GM12865 (cell line): ENCODE measurements around the gene PHRF1.

ENCODE experiments used
- DNase-seq: peaks from one replicate; pipeline ENCODE4 v3.0.0; 2010; ENCODE audit warnings: low read depth
- H3K4me3 ChIP-seq: 2 replicates; pipeline ENCODE4 v1.5.1; 2011; ENCODE audit warnings: mild to moderate bottlenecking, low read depth, low read length, control low read depth
- TF ChIP-seq, protein P1 (sequence below): IDR thresholded peaks from 2 replicates; pipeline ENCODE4 v1.5.1; 2011; ENCODE audit warnings: low read length, control low read depth, low read depth, inconsistent platforms; ENCODE audit not compliant: insufficient read depth; ENCODE audit errors: missing control alignments

Gene PHRF1, protein sequence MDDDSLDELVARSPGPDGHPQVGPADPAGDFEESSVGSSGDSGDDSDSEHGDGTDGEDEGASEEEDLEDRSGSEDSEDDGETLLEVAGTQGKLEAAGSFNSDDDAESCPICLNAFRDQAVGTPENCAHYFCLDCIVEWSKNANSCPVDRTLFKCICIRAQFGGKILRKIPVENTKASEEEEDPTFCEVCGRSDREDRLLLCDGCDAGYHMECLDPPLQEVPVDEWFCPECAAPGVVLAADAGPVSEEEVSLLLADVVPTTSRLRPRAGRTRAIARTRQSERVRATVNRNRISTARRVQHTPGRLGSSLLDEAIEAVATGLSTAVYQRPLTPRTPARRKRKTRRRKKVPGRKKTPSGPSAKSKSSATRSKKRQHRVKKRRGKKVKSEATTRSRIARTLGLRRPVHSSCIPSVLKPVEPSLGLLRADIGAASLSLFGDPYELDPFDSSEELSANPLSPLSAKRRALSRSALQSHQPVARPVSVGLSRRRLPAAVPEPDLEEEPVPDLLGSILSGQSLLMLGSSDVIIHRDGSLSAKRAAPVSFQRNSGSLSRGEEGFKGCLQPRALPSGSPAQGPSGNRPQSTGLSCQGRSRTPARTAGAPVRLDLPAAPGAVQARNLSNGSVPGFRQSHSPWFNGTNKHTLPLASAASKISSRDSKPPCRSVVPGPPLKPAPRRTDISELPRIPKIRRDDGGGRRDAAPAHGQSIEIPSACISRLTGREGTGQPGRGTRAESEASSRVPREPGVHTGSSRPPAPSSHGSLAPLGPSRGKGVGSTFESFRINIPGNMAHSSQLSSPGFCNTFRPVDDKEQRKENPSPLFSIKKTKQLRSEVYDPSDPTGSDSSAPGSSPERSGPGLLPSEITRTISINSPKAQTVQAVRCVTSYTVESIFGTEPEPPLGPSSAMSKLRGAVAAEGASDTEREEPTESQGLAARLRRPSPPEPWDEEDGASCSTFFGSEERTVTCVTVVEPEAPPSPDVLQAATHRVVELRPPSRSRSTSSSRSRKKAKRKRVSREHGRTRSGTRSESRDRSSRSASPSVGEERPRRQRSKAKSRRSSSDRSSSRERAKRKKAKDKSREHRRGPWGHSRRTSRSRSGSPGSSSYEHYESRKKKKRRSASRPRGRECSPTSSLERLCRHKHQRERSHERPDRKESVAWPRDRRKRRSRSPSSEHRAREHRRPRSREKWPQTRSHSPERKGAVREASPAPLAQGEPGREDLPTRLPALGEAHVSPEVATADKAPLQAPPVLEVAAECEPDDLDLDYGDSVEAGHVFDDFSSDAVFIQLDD (N-terminal part only)

DNA sequence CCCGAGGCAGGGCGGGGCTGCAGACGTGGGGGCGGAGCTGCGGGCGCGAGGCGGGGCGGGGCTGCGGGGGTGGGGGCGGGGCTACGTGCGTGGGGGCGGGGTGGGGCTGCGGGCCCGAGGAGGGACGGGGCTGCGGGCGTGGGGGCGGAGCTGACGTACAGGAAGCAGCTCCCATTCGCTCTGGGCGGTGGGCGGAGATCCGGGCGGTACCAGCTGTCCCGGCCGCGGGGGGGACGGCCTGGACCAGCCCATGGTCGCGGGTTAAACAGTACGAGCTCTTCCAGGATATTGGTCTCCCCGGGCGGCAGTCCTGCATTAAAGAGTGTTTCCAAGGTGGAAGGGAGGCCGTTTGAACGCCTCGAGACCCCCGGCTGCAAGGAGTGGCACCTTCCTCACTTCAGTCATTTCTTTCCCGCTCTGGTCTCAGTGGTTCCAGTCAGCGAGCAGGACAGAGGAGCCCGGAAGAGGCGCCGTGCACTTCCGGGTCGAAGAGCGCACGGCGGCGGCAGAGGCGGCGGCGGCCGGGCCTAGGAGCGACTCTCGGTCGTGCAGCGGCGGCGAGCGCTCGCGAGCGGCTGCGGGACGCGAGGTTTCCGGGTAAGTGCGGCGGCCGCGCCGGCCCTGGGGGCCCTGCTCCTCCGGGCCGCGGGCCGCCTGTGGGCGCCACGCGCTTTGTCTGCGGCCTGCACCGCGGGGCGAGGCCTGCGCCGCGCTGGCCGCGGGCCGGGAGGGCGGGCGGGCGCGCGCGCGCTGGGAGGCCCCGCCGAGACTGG lies at the start of gene PHRF1:
TSS of gene PHRF1 (plus strand) at position 475 of the 773 bp plus-strand sequence. CDS start 5,043 bp downstream, outside the sequence.
- DNase-seq = peak; percentile 98
- H3K4me3 ChIP-seq = peak within 1 kb of the TSS; percentile 92
- TF ChIP-seq, protein P1, sequence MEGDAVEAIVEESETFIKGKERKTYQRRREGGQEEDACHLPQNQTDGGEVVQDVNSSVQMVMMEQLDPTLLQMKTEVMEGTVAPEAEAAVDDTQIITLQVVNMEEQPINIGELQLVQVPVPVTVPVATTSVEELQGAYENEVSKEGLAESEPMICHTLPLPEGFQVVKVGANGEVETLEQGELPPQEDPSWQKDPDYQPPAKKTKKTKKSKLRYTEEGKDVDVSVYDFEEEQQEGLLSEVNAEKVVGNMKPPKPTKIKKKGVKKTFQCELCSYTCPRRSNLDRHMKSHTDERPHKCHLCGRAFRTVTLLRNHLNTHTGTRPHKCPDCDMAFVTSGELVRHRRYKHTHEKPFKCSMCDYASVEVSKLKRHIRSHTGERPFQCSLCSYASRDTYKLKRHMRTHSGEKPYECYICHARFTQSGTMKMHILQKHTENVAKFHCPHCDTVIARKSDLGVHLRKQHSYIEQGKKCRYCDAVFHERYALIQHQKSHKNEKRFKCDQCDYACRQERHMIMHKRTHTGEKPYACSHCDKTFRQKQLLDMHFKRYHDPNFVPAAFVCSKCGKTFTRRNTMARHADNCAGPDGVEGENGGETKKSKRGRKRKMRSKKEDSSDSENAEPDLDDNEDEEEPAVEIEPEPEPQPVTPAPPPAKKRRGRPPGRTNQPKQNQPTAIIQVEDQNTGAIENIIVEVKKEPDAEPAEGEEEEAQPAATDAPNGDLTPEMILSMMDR = no peak

DNA sequence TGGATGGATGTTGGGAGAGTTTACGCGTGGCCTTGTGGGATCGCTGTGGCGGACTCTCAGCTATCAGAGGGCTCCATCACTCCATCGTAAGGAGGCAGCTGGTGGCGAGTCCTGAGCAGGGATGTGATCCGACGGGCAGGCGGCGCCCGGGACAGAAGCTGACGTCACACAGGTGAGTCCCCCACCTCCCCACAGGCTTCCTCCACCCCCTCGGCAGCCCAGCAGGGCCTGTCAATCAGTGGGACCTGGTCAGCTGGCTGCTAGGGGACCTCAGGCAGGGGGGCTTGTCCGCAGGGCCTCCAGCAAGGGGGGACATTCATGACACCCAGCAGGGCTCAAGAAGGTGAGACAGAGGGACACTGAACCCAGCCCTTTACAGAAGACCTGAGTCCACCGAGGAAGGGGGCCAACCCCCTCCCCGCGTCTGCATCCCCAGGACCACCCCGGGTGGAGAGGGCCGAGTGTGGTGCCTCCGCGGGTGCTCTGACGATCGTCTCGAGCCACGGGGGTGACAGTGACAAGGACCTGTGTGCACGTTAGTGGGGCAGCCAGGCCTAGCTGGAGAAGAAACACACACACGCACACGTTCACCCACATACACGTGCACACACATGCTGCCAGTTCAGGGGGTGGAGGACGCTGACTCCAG lies 48.0 kb upstream of the PHRF1 start:
- no peak overlapping the region for H3K4me3 ChIP-seq
- TF ChIP-seq, protein P1 = no peak
- no peak for DNase-seq

DNA sequence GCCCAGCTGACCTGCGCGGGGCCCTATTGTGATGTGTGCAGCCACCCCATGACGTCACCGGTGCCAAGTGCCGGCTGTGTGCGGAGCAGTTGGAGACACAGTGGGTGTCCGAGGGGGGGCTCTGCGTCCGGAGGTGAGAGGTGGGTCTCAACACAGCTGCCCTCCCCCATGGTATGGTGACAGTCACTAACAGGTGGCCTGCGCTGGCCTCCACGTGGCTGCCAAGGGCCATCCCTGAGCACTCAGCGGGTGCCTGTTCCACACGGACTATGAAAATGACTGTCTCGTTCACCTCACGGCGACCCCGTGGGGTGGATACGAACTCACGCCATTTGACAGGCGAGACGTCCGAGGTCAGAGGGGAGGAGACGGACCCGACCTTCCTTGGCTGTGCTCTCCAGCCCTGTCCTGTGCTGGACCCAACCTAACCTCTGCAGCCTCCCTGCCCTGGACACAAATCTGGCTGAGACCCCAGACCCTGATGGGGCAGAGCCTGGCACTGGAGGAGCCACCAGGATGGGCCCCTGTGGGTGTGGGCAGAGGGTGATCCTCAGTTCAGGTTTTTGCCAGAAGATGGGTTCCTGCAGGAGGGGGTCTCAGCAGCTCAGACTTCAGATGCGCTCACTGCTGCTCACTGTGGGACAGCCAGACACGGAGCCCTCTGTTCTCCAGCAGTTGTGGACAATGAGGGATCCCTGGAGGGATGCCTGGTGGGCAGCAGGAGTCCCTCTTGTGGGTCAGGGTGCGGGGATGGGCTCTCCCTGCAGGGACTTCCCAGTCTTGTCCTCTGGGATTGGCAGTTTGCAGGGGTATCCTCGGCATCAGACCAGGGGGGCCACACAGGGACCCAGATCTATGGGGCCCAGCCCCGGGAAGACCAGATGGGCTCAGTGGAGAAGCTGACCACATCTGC lies 47.2 kb upstream of the PHRF1 start:
- DNase-seq = no peak
- H3K4me3 ChIP-seq = no peak overlapping the region
- TF ChIP-seq, protein P1 = no peak

GRCh38 chr11:529728-530411 lies 46.4 kb upstream of the PHRF1 start:
- H3K4me3 ChIP-seq = no peak overlapping the region
- DNase-seq = no peak
- TF ChIP-seq, protein P1 = no peak

DNA sequence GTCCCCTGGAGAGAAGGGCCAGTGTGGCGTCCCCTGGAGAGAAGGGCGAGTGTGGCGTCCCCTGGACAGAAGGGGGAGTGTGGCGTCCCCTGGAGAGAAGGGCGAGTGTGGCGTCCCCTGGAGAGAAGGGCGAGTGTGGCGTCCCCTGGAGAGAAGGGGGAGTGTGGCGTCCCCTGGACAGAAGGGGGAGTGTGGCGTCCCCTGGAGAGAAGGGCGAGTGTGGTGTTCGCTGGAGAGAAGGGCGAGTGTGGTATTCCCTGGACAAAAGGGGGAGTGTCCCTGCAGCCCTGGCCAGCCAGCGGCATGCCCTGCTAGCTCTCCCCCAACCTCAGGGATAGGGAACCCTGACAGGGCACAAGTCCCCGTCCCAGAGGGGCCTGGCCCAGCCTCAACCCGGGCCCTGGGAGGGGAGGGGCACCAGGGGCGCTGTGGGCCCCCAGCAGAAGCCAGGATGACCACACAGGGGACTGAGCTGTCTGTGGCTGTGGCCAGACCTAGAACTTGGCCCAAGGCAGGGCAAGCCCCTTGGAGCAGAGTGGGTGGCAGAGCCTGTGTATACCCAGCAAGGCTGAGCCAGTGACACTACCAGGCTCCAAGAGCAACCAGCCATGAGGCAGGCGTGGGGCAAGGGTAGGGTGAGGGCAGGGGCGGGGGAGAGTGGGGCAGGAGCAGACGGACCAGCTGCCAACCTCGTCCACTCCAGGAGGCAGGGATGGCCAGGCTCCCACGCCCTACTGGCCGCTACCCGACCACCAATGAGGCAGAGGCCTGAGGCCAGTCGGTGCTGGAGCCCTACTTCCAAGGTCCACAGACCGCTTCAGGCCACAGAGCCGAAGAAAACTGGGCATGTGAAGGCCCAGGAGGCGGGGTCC lies 45.1 kb upstream of the PHRF1 start:
- TF ChIP-seq, protein P1 = no peak
- no peak for DNase-seq
- H3K4me3 ChIP-seq = no peak overlapping the region
